Immature natural killer cell (primary cell): Measurements from ENCODE around the gene TRIM67. TPM values are rescaled to one million over a fixed set of nuclear protein-coding genes. Genes with fewer than 3 reads are reported as not detected.

Experiments
- DNase-seq, 3 donors: peaks; one replicate each; pipeline ENCODE4 v3.0.0; 2022; ENCODE audit warnings: mixed read lengths in 1 of 3
- H3K27ac Mint-ChIP-seq, 6 donors: one replicate each; pipeline ENCODE4 v1.8.0; 2020; ENCODE audit warnings: mixed read lengths in 6 of 6, mild to moderate bottlenecking in 5 of 6, inconsistent platforms in 4 of 6, moderate library complexity in 3 of 6
- H3K27me3 Mint-ChIP-seq, 3 donors: one replicate each; pipeline ENCODE4 v1.8.0; 2020 to 2021; ENCODE audit warnings: low read depth in 3 of 3, mild to moderate bottlenecking in 3 of 3, mixed read lengths in 3 of 3, moderate library complexity in 3 of 3, inconsistent platforms in 1 of 3
- H3K36me3 Mint-ChIP-seq, 3 donors: one replicate each; pipeline ENCODE4 v1.8.0; 2020; ENCODE audit warnings: mixed read lengths in 3 of 3, inconsistent platforms in 2 of 3, mild to moderate bottlenecking in 2 of 3
- H3K4me1 Mint-ChIP-seq, 2 donors: one replicate each; pipeline ENCODE4 v1.8.0; 2020; ENCODE audit warnings: inconsistent platforms in 2 of 2, mild to moderate bottlenecking in 2 of 2, mixed read lengths in 2 of 2, moderate library complexity in 1 of 2
- H3K4me3 Mint-ChIP-seq, 5 donors: one replicate each; pipeline ENCODE4 v1.8.0; 2020; ENCODE audit warnings: mild to moderate bottlenecking in 5 of 5, mixed read lengths in 5 of 5, inconsistent platforms in 3 of 5, moderate library complexity in 3 of 5
- H3K9me3 Mint-ChIP-seq, 6 donors: one replicate each; pipeline ENCODE4 v1.8.0; 2020; ENCODE audit warnings: mild to moderate bottlenecking in 6 of 6, mixed read lengths in 6 of 6, inconsistent platforms in 4 of 6, moderate library complexity in 3 of 6
- polyA plus RNA-seq, 3 donors: library from polyadenylated mRNA; unstranded; fragments of 300-500 nt; fragmentation: Illumina TruSeq; gene quantifications; one replicate each; pipeline ENCODE4 v1.2.3, GENCODE V29; 2021

The TRIM67 gene
- polyA plus RNA-seq, 3 donors from 2014 or later, result not detected

DNA sequence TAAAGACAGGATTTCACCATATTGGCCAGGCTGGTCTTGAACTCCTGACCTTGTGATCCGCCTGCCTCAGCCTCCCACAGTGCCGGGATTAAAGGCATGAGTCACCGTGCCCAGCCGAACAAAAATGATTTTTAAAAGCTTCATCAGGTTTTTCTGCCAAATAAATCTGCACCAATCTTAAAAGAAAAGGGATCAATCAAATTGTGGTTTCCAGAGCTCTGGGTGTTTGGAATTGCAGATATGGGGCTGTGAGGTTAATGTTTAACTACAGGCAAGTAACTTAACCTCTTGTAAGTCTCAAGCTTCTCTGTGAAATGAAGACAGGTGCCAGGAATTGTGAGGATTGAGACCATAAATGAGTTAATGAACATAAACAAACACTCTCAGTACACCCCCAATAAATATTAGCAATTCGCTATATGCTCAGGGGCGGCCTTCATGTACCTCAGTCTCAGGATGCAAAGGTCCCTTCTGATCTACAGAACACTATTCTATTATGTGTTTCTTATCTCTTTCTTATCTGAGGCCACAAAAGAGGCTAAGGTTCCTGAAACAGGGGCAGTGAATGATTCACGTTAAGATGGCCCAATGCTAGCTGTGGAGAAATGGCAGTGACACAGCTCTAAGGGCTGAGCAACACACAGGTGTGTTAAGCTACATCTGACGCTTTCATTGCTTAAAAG, 72.0 kb downstream of the TRIM67 start:
- no peak for DNase-seq
- H3K4me1 Mint-ChIP-seq, result peaks cover 38 to 64% of the 10 kb centered on the region in 2 donors
- H3K27me3 Mint-ChIP-seq, result peaks cover 0 to 3% (median 0%) of the 10 kb centered on the region in 3 donors
- no peaks in the 10 kb centered on the region for H3K9me3 Mint-ChIP-seq
- no peak overlapping the region for H3K27ac Mint-ChIP-seq
- H3K4me3 Mint-ChIP-seq, result no peak overlapping the region
- H3K36me3 Mint-ChIP-seq, result peaks cover 10 to 31% (median 25%) of the 10 kb centered on the region in 3 donors

DNA sequence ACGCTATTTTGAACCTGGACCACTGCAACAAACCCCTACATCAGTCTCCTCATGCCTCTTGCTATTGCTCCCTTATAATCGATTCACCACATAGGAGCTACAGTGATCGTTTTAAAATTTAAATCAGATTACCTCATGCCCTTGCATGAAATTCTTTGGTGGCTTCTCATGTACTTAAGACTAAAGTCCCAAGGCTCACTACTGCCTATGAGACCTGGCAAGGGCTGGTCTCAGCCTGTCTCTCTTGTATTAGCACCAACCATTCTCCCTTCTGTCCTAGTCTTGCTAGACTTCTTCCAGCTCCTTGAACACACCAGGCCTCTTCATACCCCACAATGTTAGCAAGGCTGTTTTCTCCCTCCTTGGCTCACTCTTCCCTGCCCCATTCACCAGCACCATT, 72.6 kb downstream of the TRIM67 start:
- no peak for DNase-seq
- Mint-ChIP-seq H3K27ac (peak overlapping the region in 1 of 6 donors; percentile 13), H3K9me3 (no peaks in the 10 kb centered on the region), H3K36me3 (peaks cover 10 to 34% (median 27%) of the 10 kb centered on the region in 3 donors), H3K4me1 (peaks cover 37 to 70% of the 10 kb centered on the region in 2 donors), H3K27me3 (peaks cover 0 to 5% (median 0%) of the 10 kb centered on the region in 3 donors), H3K4me3 (no peak overlapping the region)

DNA sequence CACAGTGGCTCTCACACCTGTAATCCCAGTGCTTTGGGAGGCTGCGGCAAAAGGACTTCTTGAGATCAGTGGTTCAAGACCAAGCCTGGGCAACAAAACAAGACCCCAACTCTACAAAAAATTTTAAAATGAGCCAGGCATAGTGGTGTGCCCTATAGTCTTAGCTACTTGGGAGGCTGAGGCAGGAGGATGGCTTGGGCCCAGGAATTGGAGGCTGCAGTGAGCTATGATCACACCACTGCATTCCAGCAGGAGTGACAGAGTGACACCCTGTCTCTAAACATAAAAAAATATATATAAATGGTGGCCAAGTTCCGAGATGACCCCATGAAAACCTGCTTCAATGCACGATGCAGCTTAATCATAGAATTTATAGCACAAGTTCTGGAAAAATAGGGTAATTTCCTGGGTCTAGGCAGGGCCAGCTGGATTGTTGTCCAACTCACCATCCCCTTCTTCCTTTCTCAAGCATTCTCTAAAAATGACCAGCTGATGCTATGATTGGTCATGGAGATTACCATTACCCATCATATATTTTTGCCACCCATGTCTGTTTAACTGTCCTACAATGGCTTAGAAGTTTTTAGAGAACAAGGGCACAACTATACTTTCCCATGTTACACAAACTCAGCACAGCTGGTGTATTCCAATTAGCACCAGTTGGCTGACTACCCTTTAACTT, 73.8 kb downstream of the TRIM67 start:
- Mint-ChIP-seq H3K4me3 (no peak overlapping the region), H3K9me3 (no peaks in the 10 kb centered on the region), H3K36me3 (peaks cover 10 to 34% (median 27%) of the 10 kb centered on the region in 3 donors), H3K27me3 (peaks cover 3 to 5% (median 4%) of the 10 kb centered on the region in 3 donors), H3K27ac (peak overlapping the region in 1 of 6 donors; percentile 4), H3K4me1 (peaks cover 44 to 71% of the 10 kb centered on the region in 2 donors)
- no peak for DNase-seq

DNA sequence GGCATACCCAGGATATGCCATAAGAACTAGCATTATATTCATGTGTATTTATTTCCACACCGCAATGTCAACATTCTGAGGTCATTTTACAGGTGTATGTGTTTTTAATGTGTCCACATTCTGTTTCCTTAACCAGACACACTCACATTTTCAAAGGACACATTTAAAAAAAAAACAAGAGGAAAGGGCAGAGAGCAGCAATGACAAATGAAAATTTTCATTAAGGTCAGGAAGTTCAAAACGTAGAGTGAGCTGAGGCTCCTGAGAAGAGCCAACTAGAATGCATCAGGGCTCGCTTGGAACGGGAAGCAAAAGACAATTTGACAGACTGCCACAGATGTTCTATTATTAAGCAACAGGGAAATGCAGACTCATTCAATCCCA, 74.3 kb downstream of the TRIM67 start:
- H3K4me3 Mint-ChIP-seq, result peak overlapping the region in 1 of 5 donors; percentile 1
- no peaks in the 10 kb centered on the region for H3K9me3 Mint-ChIP-seq
- peak overlapping the region in 1 of 6 donors; percentile 4 for H3K27ac Mint-ChIP-seq
- H3K36me3 Mint-ChIP-seq, result peaks cover 10 to 30% (median 23%) of the 10 kb centered on the region in 3 donors
- H3K4me1 Mint-ChIP-seq, result peaks cover 45 to 69% of the 10 kb centered on the region in 2 donors
- DNase-seq, result no peak
- peaks cover 8 to 10% (median 9%) of the 10 kb centered on the region in 3 donors for H3K27me3 Mint-ChIP-seq

DNA sequence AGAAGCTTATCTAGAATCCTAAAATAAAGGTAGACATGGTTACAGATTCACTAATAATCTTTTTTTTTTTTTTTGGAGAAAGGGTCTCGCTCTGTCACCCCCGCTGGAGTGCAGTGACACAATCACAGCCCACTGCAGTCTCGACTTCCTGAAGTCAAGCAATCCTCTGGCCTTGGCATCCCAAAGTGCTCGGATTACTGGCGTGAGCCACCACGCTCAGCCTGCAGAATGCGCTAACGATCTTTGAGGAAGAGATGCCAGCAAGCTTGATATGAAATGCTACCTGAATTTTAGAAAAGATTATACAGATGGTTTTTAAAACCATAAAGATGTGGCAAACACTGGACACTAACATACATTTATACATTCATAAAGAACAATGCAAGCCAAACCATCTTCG, 75.1 kb downstream of the TRIM67 start:
- DNase-seq, result no peak
- Mint-ChIP-seq H3K4me1 (peaks cover 52 to 72% of the 10 kb centered on the region in 2 donors), H3K4me3 (no peak overlapping the region), H3K36me3 (peaks cover 10 to 29% (median 23%) of the 10 kb centered on the region in 3 donors), H3K27ac (no peak overlapping the region), H3K9me3 (no peaks in the 10 kb centered on the region), H3K27me3 (peaks cover 10 to 16% (median 13%) of the 10 kb centered on the region in 3 donors)

DNA sequence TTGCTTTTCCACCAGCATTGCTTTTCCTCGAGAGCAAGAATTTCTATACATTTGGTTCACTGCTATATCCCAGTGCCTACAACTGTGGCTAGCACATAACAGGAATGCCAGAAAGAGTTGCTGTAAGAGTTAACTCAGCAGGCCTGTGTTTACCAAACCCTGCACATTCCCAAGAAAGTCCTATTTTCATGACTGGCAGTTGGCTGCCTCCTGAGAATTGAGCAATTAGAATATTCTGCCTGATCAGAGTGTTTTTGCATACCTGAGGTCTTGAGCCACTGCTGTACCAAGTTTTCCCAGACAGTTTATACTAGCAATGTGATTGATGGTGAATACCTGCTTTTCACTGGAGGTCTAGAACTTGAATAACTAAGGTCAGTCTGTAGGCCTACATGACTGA, 76.4 kb downstream of the TRIM67 start:
- Mint-ChIP-seq H3K27me3 (peaks cover 10 to 18% (median 13%) of the 10 kb centered on the region in 3 donors), H3K27ac (peak overlapping the region in 1 of 6 donors; percentile 21), H3K9me3 (no peaks in the 10 kb centered on the region), H3K4me1 (peaks cover 57 to 74% of the 10 kb centered on the region in 2 donors), H3K4me3 (peak overlapping the region in 1 of 5 donors; percentile 48), H3K36me3 (peaks cover 10 to 26% (median 19%) of the 10 kb centered on the region in 3 donors)
- DNase-seq, result no peak

DNA sequence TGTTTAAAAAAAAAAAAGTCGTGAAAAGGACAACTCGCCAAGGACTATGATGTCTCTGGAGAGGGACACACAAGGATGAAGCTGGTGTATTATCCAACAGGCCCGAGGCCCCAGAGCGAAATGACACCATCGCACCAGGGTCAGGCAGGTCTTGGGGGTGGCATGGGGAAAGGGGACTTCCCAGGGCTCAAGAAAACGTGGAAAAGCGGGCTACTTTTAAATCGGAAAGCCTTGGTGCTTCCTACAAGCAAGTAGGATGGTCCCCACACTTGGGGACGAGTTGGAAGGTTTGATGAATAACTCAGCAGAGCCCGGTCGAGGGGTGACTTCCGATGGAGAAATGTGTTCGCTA, 78.6 kb downstream of the TRIM67 start:
- peaks cover 60 to 84% of the 10 kb centered on the region in 2 donors for H3K4me1 Mint-ChIP-seq
- peak overlapping the region; percentile 95 to 99 (median 97) for H3K4me3 Mint-ChIP-seq
- no peak for DNase-seq

DNA sequence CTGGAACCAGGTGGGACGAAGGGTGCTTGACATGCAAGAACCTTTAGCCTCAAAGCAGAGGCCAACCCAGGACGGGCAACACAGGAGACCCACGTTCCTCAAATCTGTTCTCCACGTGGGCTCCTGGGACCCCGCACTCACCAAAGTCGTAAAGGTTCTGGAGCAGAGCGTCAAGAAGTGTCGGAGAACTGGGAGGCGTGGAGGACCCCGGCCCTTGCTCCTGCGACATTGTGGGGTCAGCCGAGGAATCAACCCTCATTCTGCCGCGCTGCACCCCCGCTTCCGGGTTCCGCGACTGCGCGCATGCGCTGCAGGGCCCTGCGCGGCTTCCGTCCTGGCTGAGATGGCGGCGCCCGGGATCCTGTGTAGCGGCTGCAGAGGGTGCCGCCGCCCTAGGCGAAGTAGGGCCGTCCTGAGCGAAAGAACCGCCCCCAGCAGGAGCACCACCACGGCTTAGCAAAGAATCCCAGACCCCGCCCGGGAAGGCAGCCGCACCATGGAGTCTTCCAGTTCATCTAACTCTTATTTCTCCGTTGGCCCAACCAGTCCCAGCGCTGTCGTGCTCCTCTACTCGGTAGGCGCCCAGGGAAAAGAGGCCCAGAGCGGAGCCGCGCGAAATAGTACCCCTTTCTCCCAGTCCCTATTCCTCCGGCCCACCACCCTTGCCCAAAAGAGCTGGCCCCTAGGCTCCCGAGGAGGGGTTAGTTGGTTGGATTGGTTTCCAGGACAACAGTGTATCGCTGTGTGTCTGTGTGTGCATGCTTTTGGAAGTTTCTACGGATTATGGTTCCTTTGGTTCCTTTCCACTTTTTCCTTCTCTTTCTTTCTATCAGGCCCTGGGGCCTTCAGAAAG, 79.3 kb downstream of the TRIM67 start, which contains the start of gene GNPAT:
Gene GNPAT (plus strand): TSS at position 330 of the 853 bp plus-strand sequence. CDS start 167 bp downstream, at position 497.
- peaks cover 58 to 84% of the 10 kb centered on the region in 2 donors for H3K4me1 Mint-ChIP-seq
- no peaks in the 10 kb centered on the region for H3K9me3 Mint-ChIP-seq
- H3K4me3 Mint-ChIP-seq, result peak within 1 kb of the TSS; percentile 95 to 99 (median 97)
- peaks cover 10 to 24% (median 17%) of the 10 kb centered on the region in 3 donors for H3K36me3 Mint-ChIP-seq
- DNase-seq, result peak; percentile 92 to 93 (median 92)
- peaks cover 10 to 18% (median 13%) of the 10 kb centered on the region in 3 donors for H3K27me3 Mint-ChIP-seq
- H3K27ac Mint-ChIP-seq, result peak within 1 kb of the TSS; percentile 94 to 98 (median 98)

More for the DNA sequence above, 78.6 kb downstream of the TRIM67 start:
- Mint-ChIP-seq H3K27ac (peak overlapping the region; percentile 94 to 98 (median 98)), H3K27me3 (peaks cover 10 to 18% (median 13%) of the 10 kb centered on the region in 3 donors), H3K9me3 (no peaks in the 10 kb centered on the region), H3K36me3 (peaks cover 10 to 26% (median 19%) of the 10 kb centered on the region in 3 donors)

DNA sequence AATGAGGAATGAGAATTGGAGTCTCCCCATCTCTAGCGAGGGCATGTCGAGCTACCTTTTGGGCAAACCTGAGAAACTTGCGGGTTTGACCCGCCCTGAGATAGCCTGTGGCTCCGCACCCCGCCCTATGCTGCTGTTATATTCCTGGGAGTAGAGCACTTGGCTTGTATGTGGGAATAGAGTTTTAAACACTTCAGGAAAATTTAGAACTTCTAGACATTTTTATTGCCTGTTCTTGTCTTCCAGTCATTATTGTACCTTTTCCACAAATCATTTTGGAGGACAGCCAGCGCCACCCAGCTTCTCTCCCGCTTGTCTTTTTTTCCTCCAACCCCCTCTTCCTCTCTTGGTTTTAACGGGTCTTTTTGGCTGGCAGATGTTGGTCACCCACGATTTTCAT, 79.9 kb downstream of the TRIM67 start:
- Mint-ChIP-seq H3K27me3 (peaks cover 10 to 18% (median 13%) of the 10 kb centered on the region in 3 donors), H3K27ac (peak overlapping the region; percentile 94 to 98 (median 98)), H3K9me3 (no peaks in the 10 kb centered on the region), H3K4me3 (peak overlapping the region; percentile 95 to 99 (median 97)), H3K36me3 (peaks cover 10 to 22% (median 14%) of the 10 kb centered on the region in 3 donors), H3K4me1 (peaks cover 55 to 80% of the 10 kb centered on the region in 2 donors)
- no peak for DNase-seq

DNA sequence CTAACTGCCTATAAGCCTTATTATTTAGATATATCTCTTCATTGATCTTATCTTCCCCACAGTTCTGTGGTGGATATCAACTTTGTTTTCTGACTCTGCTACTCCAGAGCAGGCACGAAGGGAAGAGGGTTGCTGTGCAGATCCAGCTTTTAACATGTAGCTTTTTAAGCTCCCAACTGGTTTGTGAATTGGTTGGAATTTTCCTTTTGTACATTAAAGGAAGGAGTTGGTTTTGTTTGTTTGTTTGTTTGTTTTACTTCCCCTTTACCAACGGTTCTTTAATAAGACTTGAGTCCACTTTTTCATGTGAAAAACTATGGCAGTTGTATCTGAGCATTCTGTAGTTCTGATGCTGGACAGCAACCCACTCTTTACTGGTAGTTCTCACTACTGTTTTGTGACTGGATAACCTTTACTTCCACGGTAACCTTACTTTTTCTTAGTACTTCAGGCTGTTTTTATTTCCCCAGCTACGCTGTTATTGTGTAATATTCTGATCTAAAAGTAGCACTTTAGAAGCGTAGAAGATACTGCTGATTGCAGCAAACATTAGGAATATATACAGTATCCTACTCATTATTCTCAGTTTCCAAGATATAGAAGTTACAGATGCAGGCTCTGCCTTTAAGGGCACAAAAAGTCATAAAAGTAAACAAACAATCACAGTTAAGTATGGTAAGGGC, 80.8 kb downstream of the TRIM67 start:
- H3K36me3 Mint-ChIP-seq, result peaks cover 2 to 16% (median 8%) of the 10 kb centered on the region in 3 donors
- peak overlapping the region; percentile 95 to 99 (median 97) for H3K4me3 Mint-ChIP-seq
- peaks cover 10 to 18% (median 13%) of the 10 kb centered on the region in 3 donors for H3K27me3 Mint-ChIP-seq
- H3K4me1 Mint-ChIP-seq, result peaks cover 51 to 79% of the 10 kb centered on the region in 2 donors
- DNase-seq, result no peak
- peak overlapping the region in 5 of 6 donors; percentile 4 to 98 (median 94) for H3K27ac Mint-ChIP-seq
- no peaks in the 10 kb centered on the region for H3K9me3 Mint-ChIP-seq

DNA sequence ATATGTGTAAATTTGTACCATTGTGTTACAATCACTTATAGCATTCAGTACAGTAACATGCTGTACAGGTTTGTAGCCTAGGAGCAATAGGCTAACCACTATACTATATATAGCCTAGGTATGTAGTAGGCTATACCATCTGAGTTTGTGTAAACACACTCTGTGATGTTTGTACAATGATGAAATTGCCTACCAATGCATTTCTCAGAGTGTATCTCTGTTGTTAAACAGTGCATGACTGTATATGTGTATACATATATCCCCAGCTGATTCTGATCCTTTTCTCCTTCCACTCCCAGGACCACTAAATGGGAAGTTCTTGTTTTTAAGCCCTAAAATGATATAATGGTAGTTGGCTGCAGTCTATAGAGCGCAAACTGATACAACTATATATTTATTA, 86.9 kb downstream of the TRIM67 start:
- no peak overlapping the region for H3K4me3 Mint-ChIP-seq
- peaks cover 9 to 62% of the 10 kb centered on the region in 2 donors for H3K4me1 Mint-ChIP-seq
- DNase-seq, result no peak
- no peaks in the 10 kb centered on the region for H3K9me3 Mint-ChIP-seq
- H3K27ac Mint-ChIP-seq, result no peak overlapping the region
- no peaks in the 10 kb centered on the region for H3K27me3 Mint-ChIP-seq
- H3K36me3 Mint-ChIP-seq, result peaks cover 0 to 27% (median 18%) of the 10 kb centered on the region in 3 donors

DNA sequence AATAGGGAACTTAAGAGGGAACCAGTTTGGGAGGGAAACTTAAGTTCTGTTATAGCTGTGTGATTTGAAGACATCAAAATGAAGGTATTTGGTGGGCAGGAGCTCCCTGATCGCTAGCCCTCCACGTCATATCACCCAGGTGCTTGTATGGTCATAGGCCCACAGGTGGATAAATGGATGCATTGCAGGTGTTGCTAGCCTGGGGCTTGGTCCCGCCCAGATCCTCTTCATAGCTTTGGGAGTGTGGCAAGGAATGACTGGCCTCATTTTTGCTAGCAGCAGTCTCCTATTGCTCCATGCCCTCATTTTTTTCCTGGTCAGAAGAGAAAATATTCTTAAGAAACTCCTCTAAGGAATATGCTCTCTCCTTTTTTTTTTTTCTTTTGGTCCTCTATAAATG, 90.5 kb downstream of the TRIM67 start:
- H3K36me3 Mint-ChIP-seq, result peaks cover 20 to 47% (median 31%) of the 10 kb centered on the region in 3 donors
- no peak overlapping the region for H3K4me3 Mint-ChIP-seq
- H3K27ac Mint-ChIP-seq, result peak overlapping the region in 1 of 6 donors; percentile 30
- H3K27me3 Mint-ChIP-seq, result peaks cover 0 to 2% (median 0%) of the 10 kb centered on the region in 3 donors
- DNase-seq, result no peak
- H3K4me1 Mint-ChIP-seq, result peaks cover 1 to 51% of the 10 kb centered on the region in 2 donors
- no peaks in the 10 kb centered on the region for H3K9me3 Mint-ChIP-seq
